Measurements from ENCODE around the gene FGFBP1. TPM values are rescaled to one million over a fixed set of nuclear protein-coding genes. Genes with fewer than 3 reads are reported as not detected.

Gene FGFBP1
- total and polyA plus RNA-seq, 9 of the 15 experiments (the other 6 are each of a cell fraction or from before 2014, with no cell fraction given): not detected

- POLR2A ChIA-PET: interaction anchor here (1.1 kb wide), 1 partner anchor 18 kb away, joined by 3 read pairs; no protein-coding TSS in a partner anchor
- no peaks in the 10 kb centered on the region for H3K9me3 ChIP-seq (replicated peaks; ENCODE audit: control insufficient read depth, insufficient read depth, low read depth, low read length)
- H3K9ac ChIP-seq (ENCODE audit: insufficient read depth in 1 of 2, low read depth in 2 of 2, low read length in 2 of 2): no peak overlapping the region
- H3K27me3 ChIP-seq (ENCODE audit: control insufficient read depth in 2 of 2, insufficient read depth in 2 of 2, low read length in 2 of 2): peaks cover 0 to 23% of the 10 kb centered on the region in 2 experiments; a peak in 3 of 5 replicates
- 2% methylated on average over 5 of the region's 5 CpGs for WGBS (ENCODE audit: insufficient coverage, low coverage, missing lambda C conversion rate)
- H3K36me3 ChIP-seq (ENCODE audit: control insufficient read depth, insufficient read depth, low read length): no peaks in the 10 kb centered on the region
- intact Hi-C loops (cut with micrococcal nuclease): no loop called here
- H3K4me3 ChIP-seq: no peak overlapping the region
- ATAC-seq: no peak
- BruUV-seq (replicated peaks): no TSS peak
- in situ Hi-C loops (cut with MboI): no loop called here
- H3K9me1 ChIP-seq (ENCODE audit: control insufficient read depth, insufficient read depth, low read length): no peaks in the 10 kb centered on the region
- CTCF ChIA-PET (ENCODE audit: low intra/inter-chr PET ratio): no interaction called here
- TF ChIP-seq NFYB (IDR thresholded peaks at IDR 0.05; ENCODE audit: extremely low read depth, insufficient read length) (peak; percentile 53), ZNF224 (CRISPR knock-in tag; IDR thresholded peaks at IDR 0.05) (no peak), USF2 (CRISPR knock-in tag; IDR thresholded peaks at IDR 0.05) (peak; percentile 30; the same call in 1 of the 2 replicates)
- DNase-seq (ENCODE audit: extremely low read depth in 1 of 4, low spot score in 3 of 4): no peak
- H4K20me1 ChIP-seq (replicated peaks; ENCODE audit: control insufficient read depth, insufficient read depth, low read length): no peaks in the 10 kb centered on the region
- no peak overlapping the region for H3K27ac ChIP-seq (ENCODE audit: extremely low read depth, low read depth, low read length)
- no peaks in the 10 kb centered on the region for H3K4me1 ChIP-seq (replicated peaks in 1 of 2; ENCODE audit: control insufficient read depth in 2 of 2, insufficient read depth in 2 of 2, low read length in 2 of 2)
- no peak overlapping the region for H2AFZ ChIP-seq (ENCODE audit: low read depth, low read length)
- H3K79me2 ChIP-seq (ENCODE audit: control insufficient read depth, insufficient read depth, low read length): no peaks in the 10 kb centered on the region
- FAIRE-seq: no peak
- no peak overlapping the region for H3K4me2 ChIP-seq (ENCODE audit: insufficient read depth, low read length)
Measured at GRCh38 chr4:15986907-15987306, 48.4 kb upstream of the FGFBP1 start.

GRCh38 chr4:15983610-15984009 is 45.1 kb upstream of the FGFBP1 start:
- in situ Hi-C loops (cut with MboI) (no loop called here), intact Hi-C loops (cut with micrococcal nuclease) (no loop called here)
- DNase-seq (ENCODE audit: extremely low read depth in 1 of 4, low spot score in 3 of 4) (no peak), ATAC-seq (no peak), FAIRE-seq (no peak)
- Histone ChIP-seq H3K9me1 (ENCODE audit: control insufficient read depth, insufficient read depth, low read length) (no peaks in the 10 kb centered on the region), H3K4me2 (ENCODE audit: insufficient read depth, low read length) (no peak overlapping the region), H3K27me3 (ENCODE audit: control insufficient read depth in 2 of 2, insufficient read depth in 2 of 2, low read length in 2 of 2) (peaks cover 0 to 14% of the 10 kb centered on the region in 2 experiments; a peak in 3 of 5 replicates), H3K9me3 (replicated peaks; ENCODE audit: control insufficient read depth, insufficient read depth, low read depth, low read length) (no peaks in the 10 kb centered on the region), H3K36me3 (ENCODE audit: control insufficient read depth, insufficient read depth, low read length) (no peaks in the 10 kb centered on the region), H3K9ac (ENCODE audit: insufficient read depth in 1 of 2, low read depth in 2 of 2, low read length in 2 of 2) (no peak overlapping the region), H3K79me2 (ENCODE audit: control insufficient read depth, insufficient read depth, low read length) (no peaks in the 10 kb centered on the region), H2AFZ (ENCODE audit: low read depth, low read length) (no peak overlapping the region), H4K20me1 (replicated peaks; ENCODE audit: control insufficient read depth, insufficient read depth, low read length) (no peaks in the 10 kb centered on the region), H3K4me1 (replicated peaks in 1 of 2; ENCODE audit: control insufficient read depth in 2 of 2, insufficient read depth in 2 of 2, low read length in 2 of 2) (no peaks in the 10 kb centered on the region), H3K27ac (ENCODE audit: extremely low read depth, low read depth, low read length) (no peak overlapping the region), H3K4me3 (no peak overlapping the region)
- WGBS (ENCODE audit: insufficient coverage, low coverage, missing lambda C conversion rate): 5% methylated on average over 2 of the region's 2 CpGs
- ChIA-PET CTCF (ENCODE audit: low intra/inter-chr PET ratio) (no interaction called here), POLR2A (no interaction called here)
- no TSS peak for BruUV-seq (replicated peaks)
- TF ChIP-seq SREBF1 (IDR thresholded peaks at IDR 0.05; ENCODE audit: borderline replicate concordance, low read depth, low read length) (no peak), MBD1 (CRISPR knock-in tag; IDR thresholded peaks at IDR 0.05) (no peak), ZNF239 (CRISPR knock-in tag; IDR thresholded peaks at IDR 0.05) (no peak), CREB3 (tag; conservative IDR thresholded peaks at IDR 0.05; ENCODE audit: low read depth) (no peak), LARP7 (IDR thresholded peaks at IDR 0.05) (no peak), MAFF (IDR thresholded peaks at IDR 0.05; ENCODE audit: low read length) (no peak), SMARCA5 (IDR thresholded peaks at IDR 0.05) (no peak), FOXJ3 (CRISPR knock-in tag; IDR thresholded peaks at IDR 0.05) (no peak), ZNF655 (CRISPR knock-in tag; IDR thresholded peaks at IDR 0.05) (no peak)
